ENCODE data around the gene IKZF1. TPM values are rescaled to one million over a fixed set of nuclear protein-coding genes. Genes with fewer than 3 reads are reported as not detected.

Gene IKZF1
- total and polyA plus RNA-seq, 2 donors (not counting 1 experiment from before 2014, with no cell fraction given), result 0.01 TPM; not detected in 1

GRCh38 chr7:50406935-50407334 is 102.4 kb downstream of the IKZF1 start:
- no peak overlapping the region for H3K4me3 ChIP-seq (replicated peaks in 1 of 4; ENCODE audit: control extremely low read depth in 1 of 4, insufficient read depth in 1 of 4, low read depth in 3 of 4, low read length in 4 of 4)

GRCh38 chr7:50409856-50410745 is 105.6 kb downstream of the IKZF1 start:
- Histone ChIP-seq H3K79me2 (ENCODE audit: control insufficient read depth, insufficient read depth, low read length) (no peaks in the 10 kb centered on the region), H2AFZ (ENCODE audit: low read length) (no peak overlapping the region), H3K4me1 (ENCODE audit: control insufficient read depth, extremely low read depth, insufficient read depth, low read length) (no peaks in the 10 kb centered on the region), H3K4me3 (replicated peaks in 1 of 4; ENCODE audit: control extremely low read depth in 1 of 4, insufficient read depth in 1 of 4, low read depth in 3 of 4, low read length in 4 of 4) (no peak overlapping the region), H3K9ac (ENCODE audit: insufficient read depth, low read length) (no peak overlapping the region), H3K9me3 (ENCODE audit: control insufficient read depth, insufficient read depth, low read depth, low read length) (no peaks in the 10 kb centered on the region), H3K4me2 (ENCODE audit: extremely low read depth, insufficient read depth, low read length) (no peak overlapping the region), H4K20me1 (ENCODE audit: control insufficient read depth, extremely low read depth, insufficient read depth, low read length) (no peaks in the 10 kb centered on the region), H3K27ac (ENCODE audit: insufficient read depth, low read length) (no peak overlapping the region), H3K27me3 (ENCODE audit: control insufficient read depth, insufficient read depth, low read length) (peaks cover 3% of the 10 kb centered on the region), H3K36me3 (ENCODE audit: control insufficient read depth, insufficient read depth, low read length) (no peaks in the 10 kb centered on the region)
- TF ChIP-seq EZH2 (IDR thresholded peaks at IDR 0.05; ENCODE audit: low read length, missing control alignments) (no peak), CTCF (conservative IDR thresholded peaks at IDR 0.05 in 1 of 2, IDR thresholded peaks at IDR 0.05 in 1 of 2; ENCODE audit: low read depth in 1 of 2, low read length in 2 of 2) (no peak)
- no peak for DNase-seq (ENCODE audit: low read depth in 2 of 2)

More at GRCh38 chr7:50406935-50407334, 102.4 kb downstream of the IKZF1 start:
- H3K4me1 ChIP-seq (ENCODE audit: control insufficient read depth, extremely low read depth, insufficient read depth, low read length), result no peaks in the 10 kb centered on the region
- H3K27me3 ChIP-seq (ENCODE audit: control insufficient read depth, insufficient read depth, low read length), result no peaks in the 10 kb centered on the region
- no peak for TF ChIP-seq EZH2 (IDR thresholded peaks at IDR 0.05; ENCODE audit: low read length, missing control alignments)
- no peak for TF ChIP-seq CTCF (conservative IDR thresholded peaks at IDR 0.05 in 1 of 2, IDR thresholded peaks at IDR 0.05 in 1 of 2; ENCODE audit: low read depth in 1 of 2, low read length in 2 of 2)
- DNase-seq (ENCODE audit: low read depth in 2 of 2), result no peak
- H4K20me1 ChIP-seq (ENCODE audit: control insufficient read depth, extremely low read depth, insufficient read depth, low read length), result no peaks in the 10 kb centered on the region
- H3K36me3 ChIP-seq (ENCODE audit: control insufficient read depth, insufficient read depth, low read length), result no peaks in the 10 kb centered on the region
- no peak overlapping the region for H3K27ac ChIP-seq (ENCODE audit: insufficient read depth, low read length)
- no peak overlapping the region for H3K9ac ChIP-seq (ENCODE audit: insufficient read depth, low read length)
- H3K9me3 ChIP-seq (ENCODE audit: control insufficient read depth, insufficient read depth, low read depth, low read length), result no peaks in the 10 kb centered on the region
- no peak overlapping the region for H3K4me2 ChIP-seq (ENCODE audit: extremely low read depth, insufficient read depth, low read length)
- no peak overlapping the region for H2AFZ ChIP-seq (ENCODE audit: low read length)
- no peaks in the 10 kb centered on the region for H3K79me2 ChIP-seq (ENCODE audit: control insufficient read depth, insufficient read depth, low read length)

- Histone ChIP-seq H3K4me1 (ENCODE audit: control insufficient read depth, extremely low read depth, insufficient read depth, low read length) (no peaks in the 10 kb centered on the region), H3K79me2 (ENCODE audit: control insufficient read depth, insufficient read depth, low read length) (no peaks in the 10 kb centered on the region), H2AFZ (ENCODE audit: low read length) (no peak overlapping the region), H3K9me3 (ENCODE audit: control insufficient read depth, insufficient read depth, low read depth, low read length) (no peaks in the 10 kb centered on the region), H3K27ac (ENCODE audit: insufficient read depth, low read length) (no peak overlapping the region), H3K9ac (ENCODE audit: insufficient read depth, low read length) (no peak overlapping the region), H4K20me1 (ENCODE audit: control insufficient read depth, extremely low read depth, insufficient read depth, low read length) (no peaks in the 10 kb centered on the region), H3K4me2 (ENCODE audit: extremely low read depth, insufficient read depth, low read length) (no peak overlapping the region), H3K4me3 (replicated peaks in 1 of 4; ENCODE audit: control extremely low read depth in 1 of 4, insufficient read depth in 1 of 4, low read depth in 3 of 4, low read length in 4 of 4) (no peak overlapping the region), H3K36me3 (ENCODE audit: control insufficient read depth, insufficient read depth, low read length) (no peaks in the 10 kb centered on the region), H3K27me3 (ENCODE audit: control insufficient read depth, insufficient read depth, low read length) (peaks cover 3% of the 10 kb centered on the region)
- DNase-seq (ENCODE audit: low read depth in 2 of 2), result no peak
- TF ChIP-seq CTCF (conservative IDR thresholded peaks at IDR 0.05 in 1 of 2, IDR thresholded peaks at IDR 0.05 in 1 of 2; ENCODE audit: low read depth in 1 of 2, low read length in 2 of 2) (no peak), EZH2 (IDR thresholded peaks at IDR 0.05; ENCODE audit: low read length, missing control alignments) (no peak)
Observed at GRCh38 chr7:50411332-50411731, 106.8 kb downstream of the IKZF1 start.
